Activated CD8-positive, alpha-beta memory T cell treated with anti-CD3 and anti-CD28 coated beads, Interleukin-2, amount 50 U/mL, for 4 hours (primary cell): ENCODE measurements around the gene HEATR9.
A peak's percentile ranks its signal among the peaks of the same experiment; 100 is the strongest.

Source experiments
- DNase-seq: peaks from one replicate; pipeline ENCODE4 v3.0.0-alpha.2; 2020

The HEATR9 gene

GRCh38 chr17:35893751-35894150, 25.1 kb upstream of the HEATR9 start:
- no peak for DNase-seq

- DNase-seq, result peak; percentile 78
Observed at GRCh38 chr17:35892091-35893035, 23.7 kb upstream of the HEATR9 start.

- no peak for DNase-seq
Observed at GRCh38 chr17:35891269-35891668, 22.6 kb upstream of the HEATR9 start.

GRCh38 chr17:35890774-35891155, 22.1 kb upstream of the HEATR9 start:
- peak; percentile 35 for DNase-seq

- DNase-seq, result no peak
Observed at GRCh38 chr17:35889818-35890773, 21.4 kb upstream of the HEATR9 start.

- no peak for DNase-seq
Observed at GRCh38 chr17:35889241-35889640, 20.6 kb upstream of the HEATR9 start.

GRCh38 chr17:35879773-35880654, 11.3 kb upstream of the HEATR9 start, which contains the start of gene CCL5:
Gene CCL5, minus strand, starts transcription at chr17:35880360.
- peak; percentile 60 for DNase-seq

- DNase-seq, result no peak
Observed at GRCh38 chr17:35878361-35878760, 9.7 kb upstream of the HEATR9 start.

GRCh38 chr17:35877345-35878029, 8.8 kb upstream of the HEATR9 start:
- DNase-seq, result no peak

- no peak for DNase-seq
Observed at GRCh38 chr17:35876534-35876933, 7.8 kb upstream of the HEATR9 start.

- DNase-seq, result no peak
Observed at GRCh38 chr17:35875800-35876139, 7.1 kb upstream of the HEATR9 start.

GRCh38 chr17:35875072-35875799, 6.5 kb upstream of the HEATR9 start:
- no peak for DNase-seq

GRCh38 chr17:35872196-35872980, 3.7 kb upstream of the HEATR9 start:
- no peak for DNase-seq

GRCh38 chr17:35870906-35871819, 2.5 kb upstream of the HEATR9 start:
- peak; percentile 29 for DNase-seq

GRCh38 chr17:35867574-35867973, 1.1 kb downstream of the HEATR9 start:
- DNase-seq, result no peak

- no peak for DNase-seq
Observed at GRCh38 chr17:35866341-35866950, 2.2 kb downstream of the HEATR9 start.

- DNase-seq, result no peak
Observed at GRCh38 chr17:35865412-35866340, 3.0 kb downstream of the HEATR9 start.

- no peak for DNase-seq
Observed at GRCh38 chr17:35864853-35865252, 3.8 kb downstream of the HEATR9 start.
